H9 (cell line): ENCODE measurements around the gene GJD4. TPM values are rescaled to one million over a fixed set of nuclear protein-coding genes. Genes with fewer than 3 reads are reported as not detected.
A peak's percentile ranks its signal among the peaks of the same experiment; 100 is the strongest.

Experiments
- DNase-seq: peaks from one replicate; pipeline ENCODE4 v3.0.0-alpha.2; 2017
- H2AFZ ChIP-seq: one replicate; pipeline ENCODE4 v1.6.1; 2013; ENCODE audit warnings: mild to moderate bottlenecking, low read length, control low read depth, moderate library complexity
- H2AK5ac ChIP-seq: 2 replicates; pipeline ENCODE4 v1.6.1; 2013; ENCODE audit warnings: low read length, control low read depth, mixed read lengths; ENCODE audit not compliant: insufficient read length
- H2BK120ac ChIP-seq: one replicate; pipeline ENCODE4 v1.6.1; 2013; ENCODE audit warnings: low read depth, mild to moderate bottlenecking, low read length, control low read depth, inconsistent platforms; ENCODE audit not compliant: poor library complexity, severe bottlenecking
- H2BK12ac ChIP-seq: 2 replicates; pipeline ENCODE4 v1.6.1; 2013; ENCODE audit warnings: low read length, control low read depth, mixed read lengths, low read depth; ENCODE audit not compliant: insufficient read length
- H2BK15ac ChIP-seq: 2 replicates; pipeline ENCODE4 v1.6.1; 2013; ENCODE audit warnings: low read depth, low read length, control low read depth
- H2BK20ac ChIP-seq: one replicate; pipeline ENCODE4 v1.6.1; 2013; ENCODE audit warnings: low read depth, mild to moderate bottlenecking, low read length, control low read depth, inconsistent platforms; ENCODE audit not compliant: poor library complexity, severe bottlenecking
- H2BK5ac ChIP-seq: 2 replicates; pipeline ENCODE4 v1.6.1; 2013; ENCODE audit warnings: low read length, control low read depth, mixed read lengths; ENCODE audit not compliant: insufficient read length
- H3K14ac ChIP-seq: 2 replicates; pipeline ENCODE4 v1.6.1; 2013; ENCODE audit warnings: low read length, control low read depth; ENCODE audit not compliant: insufficient read depth
- H3K18ac ChIP-seq: 2 replicates; pipeline ENCODE4 v1.6.1; 2013; ENCODE audit warnings: low read depth, mild to moderate bottlenecking, mixed read lengths, low read length, control low read depth; ENCODE audit not compliant: insufficient read length
- H3K23ac ChIP-seq: 2 replicates; pipeline ENCODE4 v1.6.1; 2013; ENCODE audit warnings: low read length, control low read depth, mixed read lengths, low read depth; ENCODE audit not compliant: insufficient read length
- H3K23me2 ChIP-seq: 2 replicates; pipeline ENCODE4 v1.6.1; 2013; ENCODE audit warnings: low read depth, mild to moderate bottlenecking, mixed read lengths, low read length, control low read depth; ENCODE audit not compliant: insufficient read length, poor library complexity, severe bottlenecking
- H3K27ac ChIP-seq: 2 replicates; pipeline ENCODE4 v1.5.1; 2013; ENCODE audit warnings: low read length, control low read depth, mixed read lengths, low read depth; ENCODE audit not compliant: insufficient read length
- H3K27me3 ChIP-seq: 2 replicates; pipeline ENCODE4 v1.6.1; 2013; ENCODE audit warnings: low read length, control low read depth, inconsistent platforms; ENCODE audit not compliant: insufficient read depth
- H3K4ac ChIP-seq: 2 replicates; pipeline ENCODE4 v1.6.1; 2013; ENCODE audit warnings: low read depth, mild to moderate bottlenecking, control low read depth, inconsistent platforms, low read length, moderate library complexity
- H3K4me1 ChIP-seq: 2 replicates; pipeline ENCODE4 v1.6.1; 2013; ENCODE audit warnings: low read length, control low read depth, inconsistent platforms; ENCODE audit not compliant: insufficient read depth
- H3K4me2 ChIP-seq: 2 replicates; pipeline ENCODE4 v1.6.1; 2013; ENCODE audit warnings: low read length, control low read depth, mixed read lengths; ENCODE audit not compliant: insufficient read length, insufficient read depth
- H3K56ac ChIP-seq: 2 replicates; pipeline ENCODE4 v1.6.1; 2013; ENCODE audit warnings: low read depth, mild to moderate bottlenecking, mixed read lengths, low read length, control low read depth; ENCODE audit not compliant: insufficient read length
- H3K79me1 ChIP-seq: 2 replicates; pipeline ENCODE4 v1.6.1; 2013; ENCODE audit warnings: low read depth, mild to moderate bottlenecking, moderate library complexity, low read length, control low read depth, inconsistent platforms; ENCODE audit not compliant: insufficient read depth, poor library complexity, severe bottlenecking
- H3K79me2 ChIP-seq: 2 replicates; pipeline ENCODE4 v1.6.1; 2013; ENCODE audit warnings: low read length, control low read depth, inconsistent platforms; ENCODE audit not compliant: insufficient read depth
- H3K9ac ChIP-seq: 2 replicates; pipeline ENCODE4 v1.6.1; 2013; ENCODE audit warnings: low read length, control low read depth, mixed read lengths; ENCODE audit not compliant: insufficient read length; ENCODE audit errors: extremely low read depth
- H3K9me3 ChIP-seq: one replicate; pipeline ENCODE4 v1.6.1; 2013; ENCODE audit warnings: low read depth, low read length, inconsistent platforms; ENCODE audit not compliant: control insufficient read depth
- H3T11ph ChIP-seq: one replicate; pipeline ENCODE4 v1.6.1; 2013; ENCODE audit warnings: mild to moderate bottlenecking, low read length, control low read depth, inconsistent platforms
- H4K20me1 ChIP-seq: one replicate; pipeline ENCODE4 v1.6.1; 2013; ENCODE audit not compliant: control insufficient read depth, insufficient read length, insufficient read depth
- H4K5ac ChIP-seq: 2 replicates; pipeline ENCODE4 v1.6.1; 2013; ENCODE audit warnings: low read depth, mild to moderate bottlenecking, mixed read lengths, low read length, control low read depth; ENCODE audit not compliant: insufficient read length
- H4K8ac ChIP-seq: replicated peaks from 2 replicates; pipeline ENCODE4 v1.6.1; 2013; ENCODE audit warnings: low read length, control low read depth, mixed read lengths, low read depth; ENCODE audit not compliant: insufficient read length
- H4K91ac ChIP-seq: 2 replicates; pipeline ENCODE4 v1.6.1; 2013; ENCODE audit warnings: low read depth, mild to moderate bottlenecking, moderate library complexity, mixed read lengths, low read length, control low read depth; ENCODE audit not compliant: insufficient read length
- H3K27ac Mint-ChIP-seq, 3 experiments: 2 replicates in 2 of 3; 3 replicates in 1 of 3; pipeline ENCODE4 v1.8.0; 2020 to 2021; ENCODE audit warnings: mixed read lengths in 3 of 3, mild to moderate bottlenecking in 1 of 3, moderate library complexity in 1 of 3
- H3K27me3 Mint-ChIP-seq: 2 replicates; pipeline ENCODE4 v1.8.0; 2021; ENCODE audit warnings: low read depth, mild to moderate bottlenecking, moderate library complexity, mixed read lengths
- H3K36me3 Mint-ChIP-seq, 3 experiments: 2 replicates in 2 of 3; 3 replicates in 1 of 3; pipeline ENCODE4 v1.8.0; 2020 to 2021; ENCODE audit warnings: low read depth in 3 of 3, mixed read lengths in 3 of 3; ENCODE audit not compliant: insufficient read depth in 1 of 3
- H3K4me1 Mint-ChIP-seq, 2 experiments: 2 replicates each; pipeline ENCODE4 v1.8.0; 2020; ENCODE audit warnings: mixed read lengths in 2 of 2
- H3K4me3 Mint-ChIP-seq, 2 experiments: 2 replicates in 1 of 2; 3 replicates in 1 of 2; pipeline ENCODE4 v1.8.0; 2020 to 2021; ENCODE audit warnings: mild to moderate bottlenecking in 2 of 2, mixed read lengths in 2 of 2, moderate library complexity in 1 of 2
- H3K9me3 Mint-ChIP-seq, 2 experiments: 2 replicates in 1 of 2; 3 replicates in 1 of 2; pipeline ENCODE4 v1.8.0; 2020; ENCODE audit warnings: mild to moderate bottlenecking in 2 of 2, mixed read lengths in 2 of 2, moderate library complexity in 1 of 2
- CTCF ChIP-seq: fragments of 200-600 bp; sonication (generic); conservative IDR thresholded peaks from 3 replicates; pipeline ENCODE4 v1.8.0; 2021; ENCODE audit warnings: antibody characterized with exemption, mild to moderate bottlenecking
- WGBS: extraction: QIAGEN DNeasy Blood & Tissue Kit; methylation state at CpG from one replicate; pipeline ENCODE4 v1.1.7; 2013; ENCODE audit warnings: missing lambda C conversion rate, low lambda C conversion rate, mixed read lengths; ENCODE audit not compliant: insufficient read length; ENCODE audit errors: extremely low coverage; 5-methylcytosine and 5-hydroxymethylcytosine counted together
- total RNA-seq: library from RNA; stranded (reverse); gene quantifications from 2 replicates; pipeline ENCODE4 v1.2.1, GENCODE V29; 2021

The GJD4 gene
- total RNA-seq, 1 experiment from 2014 or later: not detected

GRCh38 chr10:35642035-35642792, 37.1 kb downstream of the GJD4 start, which contains the start of gene FZD8:
TSS of gene FZD8 (minus strand) at chr10:35642296. CDS start at chr10:35641429, 867 bp downstream.
- no CpG with 5 or more reads among the region's 80 CpGs for WGBS

More at GRCh38 chr10:35642035-35642792, 37.1 kb downstream of the GJD4 start, which contains the start of gene FZD8:
- peaks cover 24% of the 10 kb centered on the region for H3K27me3 Mint-ChIP-seq
- Histone ChIP-seq H3K56ac (no peak within 1 kb of the TSS), H3K23ac (no peak within 1 kb of the TSS), H4K5ac (no peak within 1 kb of the TSS), H2AK5ac (no peak within 1 kb of the TSS), H2BK120ac (no peak within 1 kb of the TSS), H2BK20ac (no peak within 1 kb of the TSS), H2BK15ac (no peak within 1 kb of the TSS), H3K23me2 (peaks cover 17% of the 10 kb centered on the region), H3K4ac (no peak within 1 kb of the TSS), H2BK5ac (no peak within 1 kb of the TSS), H3K79me2 (no peaks in the 10 kb centered on the region), H2AFZ (no peak within 1 kb of the TSS), H4K91ac (no peak within 1 kb of the TSS), H2BK12ac (no peak within 1 kb of the TSS), H4K20me1 (no peaks in the 10 kb centered on the region), H3K27ac (no peak within 1 kb of the TSS), H3K79me1 (no peaks in the 10 kb centered on the region), H3K9ac (no peak within 1 kb of the TSS), H3K9me3 (no peaks in the 10 kb centered on the region), H3K14ac (peak within 1 kb of the TSS; percentile 43), H3K4me2 (peak within 1 kb of the TSS; percentile 88), H3T11ph (no peak within 1 kb of the TSS), H3K4me1 (peaks cover 7% of the 10 kb centered on the region; the same call in 1 of the 2 replicates), H4K8ac (no peak within 1 kb of the TSS), H3K18ac (no peak within 1 kb of the TSS), H3K27me3 (peaks cover 8% of the 10 kb centered on the region; the same call in 1 of the 2 replicates)
- H3K36me3 Mint-ChIP-seq: peaks cover 0 to 3% (median 2%) of the 10 kb centered on the region in 3 experiments; a peak in 5 of 7 replicates
- peak; percentile 93 for DNase-seq
- H3K9me3 Mint-ChIP-seq: 0 out of 5 replicates have a peak, but pooled peaks cover 0 to under 1% of the 10 kb centered on the region in 2 experiments
- H3K4me3 Mint-ChIP-seq: peak within 1 kb of the TSS; percentile 74 to 90
- H3K4me1 Mint-ChIP-seq: peaks cover 29 to 38% of the 10 kb centered on the region in 2 experiments
- peak within 1 kb of the TSS; percentile 53 to 67 (median 58); a peak in 3 of 7 replicates for H3K27ac Mint-ChIP-seq
- TF ChIP-seq CTCF: peak; percentile 35; the same call in 2 of the 3 replicates
